HepG2 (cell line): ENCODE data around the gene YIPF3. TPM values are rescaled to one million over a fixed set of nuclear protein-coding genes. Genes with fewer than 3 reads are reported as not detected.
A peak's percentile ranks its signal among the peaks of the same experiment; 100 is the strongest.

Experiments
- ATAC-seq: fragments of 200-7000 bp; cut with Tn5 transposase; 3 replicates; pipeline ENCODE4 v1.9.1; 2020; ENCODE audit warnings: mild to moderate bottlenecking, moderate library complexity
- BruUV-seq: library from RNA; stranded (reverse); fragments of 400-500 nt; replicated peaks from 2 replicates; lab custom pipeline; 2021; lab: Mats Ljungman, UMichigan
- CTCF ChIA-PET: fragments of 300-600 bp; formaldehyde crosslinking; extraction: SDS; loops from one replicate; lab custom pipeline; 2021; ENCODE audit warnings: low total read pairs, inconsistent platforms, low intra/inter-chr PET ratio; lab: Yijun Ruan, JAX
- POLR2A ChIA-PET: fragments of 350-600 bp; sonication (Branson Sonifier 250); formaldehyde crosslinking; loops from one replicate; lab custom pipeline; 2020; ENCODE audit warnings: antibody characterized with exemption, inconsistent platforms; lab: Yijun Ruan, JAX
- DNase-seq: peaks from one replicate; pipeline ENCODE4 v3.0.0-alpha.2; 2015; ENCODE audit warnings: low spot score
- FAIRE-seq: peaks from 3 replicates; lab custom pipeline; 2011; peaks lifted over from hg19 to GRCh38; lab: Jason Lieb, UNC
- H2AFZ ChIP-seq: one replicate; pipeline ENCODE4 v1.6.1; 2011; ENCODE audit warnings: low read length, inconsistent platforms
- H3K27ac ChIP-seq: fragments of 300-600 bp; 3 replicates; pipeline ENCODE4 v1.8.0; 2011; ENCODE audit warnings: mixed run types, mild to moderate bottlenecking, mixed read lengths, low read length, inconsistent platforms; ENCODE audit not compliant: insufficient read depth; ENCODE audit errors: extremely low read length
- H3K27me3 ChIP-seq, 2 experiments: fragments of 200-600 bp in 1 of 2; 2 replicates in 1 of 2; 3 replicates in 1 of 2; pipeline versions ENCODE4 v1.6.0 to v1.8.0; 2011; ENCODE audit warnings: low read length in 2 of 2, mild to moderate bottlenecking in 2 of 2, moderate library complexity in 2 of 2, inconsistent platforms in 1 of 2; ENCODE audit not compliant: insufficient read depth in 2 of 2, control insufficient read depth in 1 of 2
- H3K36me3 ChIP-seq, 2 experiments: fragments of 200-600 bp in 1 of 2; replicated peaks in 1 of 2; 2 replicates in 1 of 2; 3 replicates in 1 of 2; pipeline versions ENCODE4 v1.5.1 to v1.8.0; 2011; ENCODE audit warnings: low read length in 2 of 2, inconsistent platforms in 1 of 2; ENCODE audit not compliant: insufficient read depth in 2 of 2, control insufficient read depth in 1 of 2
- H3K4me1 ChIP-seq: 2 replicates; pipeline ENCODE4 v1.5.1; 2012; ENCODE audit warnings: low read length, inconsistent platforms; ENCODE audit not compliant: insufficient read depth
- H3K4me2 ChIP-seq: 2 replicates; pipeline ENCODE4 v1.6.0; 2011; ENCODE audit warnings: low read depth, low read length, inconsistent platforms
- H3K4me3 ChIP-seq, 3 experiments: fragments of 200-600 bp in 1 of 3; sonication (generic), shearing (Covaris generic) in 1 of 3; replicated peaks in 1 of 3; 2 replicates each; pipeline ENCODE4 v1.5.1; 2011 to 2016; ENCODE audit warnings: low read length in 3 of 3, inconsistent platforms in 2 of 3, low read depth in 2 of 3, mild to moderate bottlenecking in 2 of 3, control low read depth in 1 of 3, mixed read lengths in 1 of 3; ENCODE audit not compliant: insufficient read depth in 1 of 3
- H3K79me2 ChIP-seq: one replicate; pipeline ENCODE4 v1.6.1; 2011; ENCODE audit warnings: low read length, inconsistent platforms; ENCODE audit not compliant: insufficient read depth
- H3K9ac ChIP-seq: 2 replicates; pipeline ENCODE4 v1.6.0; 2011; ENCODE audit warnings: mild to moderate bottlenecking, low read depth, low read length, inconsistent platforms; ENCODE audit not compliant: insufficient read depth
- H3K9me3 ChIP-seq: 2 replicates; pipeline ENCODE4 v1.5.1; 2012; ENCODE audit warnings: mild to moderate bottlenecking, low read length
- H4K20me1 ChIP-seq: 2 replicates; pipeline ENCODE4 v1.6.0; 2011; ENCODE audit warnings: inconsistent platforms, mild to moderate bottlenecking, low read length, moderate library complexity; ENCODE audit not compliant: insufficient read depth
- EEA1 ChIP-seq: sonication (generic); formaldehyde crosslinking; IDR thresholded peaks from 2 replicates; pipeline ENCODE4 v1.5.1; 2020; ENCODE audit warnings: mild to moderate bottlenecking, missing genetic modification reagents, borderline replicate concordance
- MAFG ChIP-seq: sonication (generic); formaldehyde crosslinking; IDR thresholded peaks from 2 replicates; pipeline ENCODE4 v1.5.1; 2020; ENCODE audit warnings: mild to moderate bottlenecking, missing genetic modification reagents
- MYPOP ChIP-seq: sonication (generic); formaldehyde crosslinking; IDR thresholded peaks from 2 replicates; pipeline ENCODE4 v1.8.1; 2023; ENCODE audit warnings: mild to moderate bottlenecking, moderate library complexity, missing genetic modification reagents
- POLR2A ChIP-seq, 2 experiments: IDR thresholded peaks; 2 replicates each; pipeline ENCODE4 v1.6.1; 2011; ENCODE audit warnings: low read depth in 2 of 2, low read length in 2 of 2, mild to moderate bottlenecking in 1 of 2, moderate library complexity in 1 of 2; ENCODE audit not compliant: insufficient read depth in 1 of 2
- RBM22 ChIP-seq: fragments of 200-400 bp; formaldehyde crosslinking; optimal IDR thresholded peaks from 2 replicates; pipeline ENCODE3; 2017; ENCODE audit warnings: mild to moderate bottlenecking, low read length, moderate library complexity
- RBM39 ChIP-seq: fragments of 200-400 bp; formaldehyde crosslinking; IDR thresholded peaks from one replicate; pipeline ENCODE4 v1.6.1; 2018; ENCODE audit warnings: antibody characterized with exemption, mild to moderate bottlenecking, low read depth, low read length; ENCODE audit not compliant: poor library complexity, severe bottlenecking
- SOX5 ChIP-seq: IDR thresholded peaks from 2 replicates; pipeline ENCODE4 v1.6.1; 2016; ENCODE audit warnings: borderline replicate concordance
- TAF15 ChIP-seq: fragments of 200-400 bp; formaldehyde crosslinking; IDR thresholded peaks from one replicate; pipeline ENCODE4 v1.6.1; 2018; ENCODE audit warnings: mild to moderate bottlenecking, low read depth, low read length; ENCODE audit not compliant: poor library complexity, severe bottlenecking
- ZKSCAN8 ChIP-seq: IDR thresholded peaks from 2 replicates; pipeline ENCODE4 v1.6.1; 2016; ENCODE audit warnings: borderline replicate concordance, missing genetic modification reagents, missing compliant biosample characterization
- WGBS: methylation state at CpG from one replicate; pipeline ENCODE4 v1.1.6; 2017; ENCODE audit warnings: low lambda C conversion rate; 5-methylcytosine and 5-hydroxymethylcytosine counted together
- in situ Hi-C: cut with HindIII; loops from 2 replicates; pipeline ENCODE4 v1.10.0; 2017; ENCODE audit warnings: low pct_unique_long_range_greater_than_20kb; ENCODE audit not compliant: extremely low pct_ligation_motif_present
- intact Hi-C: fragments of 100-400 bp; cut with micrococcal nuclease; formaldehyde crosslinking; loops from one replicate; pipeline ENCODE4 v1.10.0; 2022; ENCODE audit not compliant: unreplicated experiment
- polyA plus RNA-seq, 8 experiments: library from polyadenylated mRNA; depleted of rRNA in 3 of 8; stranded (reverse) in 7 of 8; unstranded in 1 of 8; fragments of >200 nt; fragmentation: Illumina TruSeq in 4 of 8; extraction: Trizol in 4 of 8; gene quantifications; 2 replicates each; pipeline versions ENCODE4 v1.2.1 to v1.2.3, GENCODE V29; 2011 to 2016; ENCODE audit warnings: low read depth in 4 of 8, missing spikeins in 1 of 8, mixed read lengths in 1 of 8; ENCODE audit not compliant: insufficient read depth in 1 of 8
- total RNA-seq, 5 experiments: library from RNA; depleted of rRNA; stranded (reverse); fragments of >200 nt; fragmentation: Illumina TruSeq; extraction: Trizol; gene quantifications; 2 replicates each; pipeline ENCODE4 v1.2.3, GENCODE V29; 2016; ENCODE audit warnings: low read depth in 1 of 5
- TF ChIP-seq, protein P1 (sequence below): sonication (generic); formaldehyde crosslinking; IDR thresholded peaks from 2 replicates; pipeline ENCODE4 v1.4.0; 2020; ENCODE audit warnings: missing genetic modification reagents

Gene YIPF3
- total and polyA plus RNA-seq, 2 of the 13 experiments (the other 11 are each of a cell fraction or from before 2014, with no cell fraction given) = 107 to 206 TPM

DNA sequence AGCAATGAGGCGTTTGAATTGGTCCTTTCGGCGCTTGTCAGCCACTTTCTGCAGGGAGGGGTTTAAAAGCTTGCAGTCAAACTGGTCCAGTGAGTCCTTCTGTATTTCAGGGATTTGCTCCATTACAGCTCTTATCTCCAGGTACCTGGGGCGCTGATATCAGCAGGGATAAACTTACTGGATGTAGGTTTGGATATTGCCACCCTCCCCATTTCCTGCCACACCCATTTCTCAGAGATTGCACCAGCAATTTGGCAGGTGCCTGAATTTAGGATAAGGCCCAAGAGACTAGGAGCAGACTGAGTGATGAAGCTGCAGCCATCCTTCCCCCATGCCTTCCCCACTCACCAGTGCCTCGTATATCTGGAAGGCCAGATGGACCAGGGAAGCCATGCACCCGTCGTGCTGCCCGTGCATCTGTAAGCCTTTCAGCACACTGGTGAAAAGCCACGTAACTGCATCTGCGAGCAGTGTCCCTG is 7.8 kb upstream of the YIPF3 start:
- intact Hi-C loops (no loop called here), in situ Hi-C loops (no loop called here)
- DNase-seq = no peak
- H3K79me2 ChIP-seq = peaks cover 2% of the 10 kb centered on the region
- no peaks in the 10 kb centered on the region for H3K9me3 ChIP-seq
- H2AFZ ChIP-seq = no peak overlapping the region
- ChIA-PET CTCF (no interaction called here), POLR2A (interaction anchor here (1.5 kb wide), 1 partner anchor 14 kb away, joined by 5 read pairs; the partner anchor contains the start of gene LRRC73)
- FAIRE-seq = no peak
- WGBS = over 99% methylated on average over 10 of the region's 10 CpGs
- no peaks in the 10 kb centered on the region for H3K4me1 ChIP-seq
- H3K4me3 ChIP-seq = no peak overlapping the region
- H4K20me1 ChIP-seq = no peaks in the 10 kb centered on the region
- no peak for TF ChIP-seq ZKSCAN8 (CRISPR knock-in tag)
- no peak for TF ChIP-seq SOX5 (CRISPR knock-in tag)
- TF ChIP-seq MAFG (CRISPR knock-in tag) = no peak
- peak in 1 of 2 experiments; percentile 16; a peak in 1 of 4 replicates for TF ChIP-seq POLR2A (IDR thresholded peaks at IDR 0.05; ENCODE audit: insufficient read depth in 1 of 2, low read depth in 2 of 2, low read length in 2 of 2)
- no peak for TF ChIP-seq TAF15
- TF ChIP-seq, protein P1, sequence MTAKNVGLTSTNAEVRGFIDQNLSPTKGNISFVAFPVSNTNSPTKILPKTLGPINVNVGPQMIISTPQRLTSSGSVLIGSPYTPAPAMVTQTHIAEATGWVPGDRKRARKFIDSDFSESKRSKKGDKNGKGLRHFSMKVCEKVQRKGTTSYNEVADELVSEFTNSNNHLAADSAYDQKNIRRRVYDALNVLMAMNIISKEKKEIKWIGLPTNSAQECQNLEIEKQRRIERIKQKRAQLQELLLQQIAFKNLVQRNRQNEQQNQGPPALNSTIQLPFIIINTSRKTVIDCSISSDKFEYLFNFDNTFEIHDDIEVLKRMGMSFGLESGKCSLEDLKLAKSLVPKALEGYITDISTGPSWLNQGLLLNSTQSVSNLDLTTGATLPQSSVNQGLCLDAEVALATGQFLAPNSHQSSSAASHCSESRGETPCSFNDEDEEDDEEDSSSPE (CRISPR knock-in tag) = no peak
- no peak for TF ChIP-seq RBM39
- peak; percentile 35 for TF ChIP-seq RBM22
- TF ChIP-seq EEA1 (CRISPR knock-in tag) = no peak
- TF ChIP-seq MYPOP (CRISPR knock-in tag) = no peak
- H3K36me3 ChIP-seq = peaks cover 62 to 95% of the 10 kb centered on the region in 2 experiments
- no peak; the same call in 2 of the 3 replicates for ATAC-seq
- H3K4me2 ChIP-seq = no peak overlapping the region
- no peaks in the 10 kb centered on the region for H3K27me3 ChIP-seq
- no peak overlapping the region for H3K27ac ChIP-seq
- H3K9ac ChIP-seq = no peak overlapping the region
- no TSS peak for BruUV-seq
